RCC 7860 (cell line): ENCODE results near the gene CACNA1D.
"Not testable (repeated sequence)": the region's sequence is repeated elsewhere in the genome, so short reads cannot be mapped to it uniquely, and the experiment has no call there.

Experiments
- DNase-seq: peaks from one replicate; pipeline ENCODE4 v3.0.0-alpha.2; 2015; ENCODE audit warnings: low spot score
- FAIRE-seq: peaks from 2 replicates; lab custom pipeline; 2012; peaks lifted over from hg19 to GRCh38; lab: Jason Lieb, UNC

Gene CACNA1D

DNA sequence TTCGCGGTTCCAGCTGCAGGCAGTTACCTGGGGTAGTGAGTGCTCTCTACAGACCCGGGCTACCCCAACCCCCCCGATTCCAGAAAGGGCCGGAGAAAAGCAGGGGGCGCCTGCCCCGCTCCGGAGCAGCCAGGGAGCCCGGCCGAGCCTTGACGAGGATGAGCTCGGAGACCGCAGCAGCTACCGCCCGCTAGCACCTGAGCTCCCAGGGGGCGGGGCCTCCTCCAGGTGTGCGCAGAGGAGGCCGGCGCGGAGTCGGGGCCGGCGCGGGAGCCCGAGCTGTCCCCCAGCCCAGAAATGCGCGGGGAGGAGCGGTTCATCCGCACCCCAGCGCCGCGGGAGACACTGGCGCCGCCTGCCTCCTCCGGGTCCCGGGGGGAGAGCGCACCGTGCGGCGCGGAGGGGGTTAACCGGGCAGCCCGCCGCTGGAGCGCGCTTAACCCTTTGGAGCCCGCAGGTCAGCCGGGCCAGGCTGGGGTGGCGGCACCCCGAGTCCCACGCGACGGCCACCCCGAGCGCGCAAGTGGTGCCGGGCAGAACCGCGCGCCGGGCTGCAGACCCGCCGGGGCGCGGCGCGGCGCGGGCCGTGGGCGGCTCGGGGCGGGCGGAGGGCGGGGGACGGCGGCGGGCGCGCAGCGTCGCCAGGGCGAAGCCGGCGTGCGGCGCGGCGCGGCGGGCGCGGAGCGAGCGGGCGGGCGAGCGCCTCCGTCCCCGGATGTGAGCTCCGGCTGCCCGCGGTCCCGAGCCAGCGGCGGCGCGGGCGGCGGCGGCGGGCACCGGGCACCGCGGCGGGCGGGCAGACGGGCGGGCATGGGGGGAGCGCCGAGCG is at the start of gene CACNA1D:
TSS of gene CACNA1D (plus strand) at position 649 of the 829 bp plus-strand sequence. CDS start 556 bp downstream, outside the sequence.
- no peak for DNase-seq

DNA sequence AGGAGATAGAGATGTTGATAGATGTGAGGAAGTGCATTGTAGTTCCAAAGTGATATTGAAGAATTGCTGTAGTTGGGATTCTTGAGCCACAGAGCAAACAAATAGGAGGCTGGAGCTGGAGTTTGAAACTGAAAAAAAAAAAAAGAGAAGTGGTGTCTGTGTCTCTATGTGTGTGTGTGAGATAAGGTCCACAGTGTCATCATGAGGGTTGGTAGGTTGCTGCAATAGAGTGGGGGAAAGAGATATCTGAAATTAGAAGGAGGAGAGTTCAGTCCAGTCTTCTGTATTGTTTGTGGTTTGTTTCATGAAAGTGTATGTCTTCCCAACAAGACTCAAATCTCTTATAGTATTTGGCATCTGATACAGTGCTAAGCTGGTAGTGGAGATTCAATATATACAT is 37.3 kb upstream of the CACNA1D start:
- no peak for DNase-seq
- no peak for FAIRE-seq

More for the DNA sequence above, at the start of gene CACNA1D:
- no peak for FAIRE-seq

DNA sequence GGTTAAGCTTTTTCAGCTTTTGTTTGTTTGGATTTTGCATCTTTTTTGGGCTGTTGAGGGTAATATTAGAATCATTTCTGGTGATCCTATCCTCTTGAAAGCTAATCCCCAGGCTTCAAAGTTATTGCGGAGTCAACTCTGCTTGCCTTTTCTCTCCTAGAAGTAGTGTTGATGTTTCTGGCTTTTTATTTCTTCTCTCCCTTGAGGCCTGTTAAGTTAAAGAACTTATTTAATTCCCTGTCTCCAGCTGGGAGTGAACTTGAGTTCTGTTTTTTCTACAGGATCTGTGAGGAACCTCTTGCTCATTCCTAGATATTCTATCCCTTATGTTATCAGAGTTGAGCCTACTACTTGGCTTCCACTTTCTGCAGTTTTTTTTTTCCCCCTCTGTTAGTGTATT is 34.1 kb upstream of the CACNA1D start:
- DNase-seq (no peak), FAIRE-seq (no peak)

DNA sequence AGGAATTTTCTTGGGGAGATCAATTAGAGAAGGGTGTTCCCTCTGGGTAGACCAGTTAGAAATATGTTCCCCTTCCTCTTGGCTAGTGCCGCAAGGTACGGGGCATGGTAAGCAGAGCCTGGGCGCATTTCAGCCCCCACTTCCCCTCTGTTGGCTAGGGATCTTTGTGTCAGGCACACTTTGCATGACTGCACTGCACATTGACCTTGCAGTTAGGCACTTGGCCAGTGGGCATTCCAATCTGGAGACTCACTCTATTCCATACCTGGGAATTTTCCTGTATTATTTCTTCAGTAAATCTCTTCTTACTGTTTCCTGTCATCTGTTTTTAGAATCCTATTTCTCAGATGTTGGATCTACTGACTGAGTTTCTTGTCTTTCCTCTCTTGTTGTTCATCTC is 30.0 kb upstream of the CACNA1D start:
- DNase-seq (peak; percentile 70), FAIRE-seq (peak; percentile 89)

DNA sequence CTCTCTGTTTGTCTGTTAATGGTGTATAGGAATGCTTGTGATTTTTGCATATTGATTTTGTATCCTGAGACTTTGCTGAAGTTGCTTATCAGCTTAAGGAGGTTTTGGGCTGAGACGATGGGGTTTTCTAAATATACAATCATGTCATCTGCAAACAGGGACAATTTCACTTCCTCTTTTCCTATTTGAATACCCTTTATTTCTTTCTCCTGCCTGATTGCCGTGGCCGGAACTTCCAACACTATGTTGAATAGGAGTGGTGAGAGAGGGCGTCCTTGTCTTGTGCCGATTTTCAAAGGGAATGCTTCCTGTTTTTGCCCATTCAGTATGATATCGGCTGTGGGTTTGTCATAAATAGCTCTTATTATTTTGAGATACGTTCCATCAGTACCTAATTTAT is 24.7 kb upstream of the CACNA1D start:
- not testable (repeated sequence) for FAIRE-seq, DNase-seq

DNA sequence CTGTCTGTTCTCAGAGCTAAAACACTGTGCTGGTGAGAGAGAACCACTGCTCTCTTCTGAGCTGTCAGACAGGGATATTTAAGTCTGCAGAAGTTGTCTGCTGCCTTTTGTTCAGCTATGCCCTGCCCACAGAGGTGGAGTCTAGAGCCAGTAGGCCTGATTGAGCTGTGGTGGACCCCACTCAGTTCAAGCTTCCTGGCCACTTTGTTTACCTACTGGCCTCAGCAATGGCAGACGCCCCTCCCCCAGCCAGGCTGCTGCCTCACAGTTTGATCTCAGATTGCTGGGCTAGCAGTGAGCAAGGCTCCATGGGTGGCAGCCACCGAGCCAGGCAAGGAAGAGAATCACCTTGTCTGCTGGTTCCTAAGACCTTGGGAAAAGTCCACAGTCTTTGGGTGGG is 21.0 kb upstream of the CACNA1D start:
- DNase-seq (no peak), FAIRE-seq (no peak)

DNA sequence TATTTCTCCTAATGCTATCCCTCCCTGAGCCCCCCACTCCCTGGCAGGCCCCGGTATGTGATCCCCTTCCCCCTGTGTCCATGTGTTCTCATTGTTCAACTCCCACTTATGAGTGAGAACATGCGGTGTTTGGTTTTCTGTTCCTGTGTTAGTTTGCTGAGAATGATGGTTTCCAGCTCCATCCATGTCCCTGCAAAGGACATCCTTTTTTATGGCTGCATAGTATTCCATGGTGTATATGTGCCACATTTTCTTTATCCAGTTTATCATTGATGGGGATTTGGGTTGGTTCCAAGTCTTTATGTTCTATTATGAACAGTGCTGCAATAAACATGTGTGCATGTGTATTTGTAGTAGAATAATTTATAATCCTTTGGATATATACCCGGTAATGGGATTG is 18.0 kb upstream of the CACNA1D start:
- DNase-seq: not testable (repeated sequence)

DNA sequence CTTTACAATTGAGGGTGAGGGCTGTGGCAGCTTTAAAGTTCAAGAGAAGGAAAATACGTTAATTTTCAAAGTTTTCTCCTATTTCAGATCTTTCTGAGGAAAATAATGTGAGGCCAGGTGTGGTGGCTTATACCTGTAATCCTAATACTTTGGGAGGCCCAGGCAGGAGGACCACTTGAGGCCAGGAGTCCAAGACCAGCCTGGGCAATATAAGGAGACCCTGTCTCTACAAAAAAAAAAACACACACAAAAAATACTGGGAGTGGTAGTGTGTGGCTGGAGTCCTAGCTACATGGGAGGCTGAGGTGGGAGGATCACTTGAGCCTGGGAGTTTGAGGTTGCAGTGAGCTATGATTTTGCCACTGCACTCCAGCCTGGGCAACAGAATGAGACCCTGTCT is 16.7 kb upstream of the CACNA1D start:
- DNase-seq, FAIRE-seq: not testable (repeated sequence)

More for the DNA sequence above, 18.0 kb upstream of the CACNA1D start:
- FAIRE-seq: not testable (repeated sequence)

DNA sequence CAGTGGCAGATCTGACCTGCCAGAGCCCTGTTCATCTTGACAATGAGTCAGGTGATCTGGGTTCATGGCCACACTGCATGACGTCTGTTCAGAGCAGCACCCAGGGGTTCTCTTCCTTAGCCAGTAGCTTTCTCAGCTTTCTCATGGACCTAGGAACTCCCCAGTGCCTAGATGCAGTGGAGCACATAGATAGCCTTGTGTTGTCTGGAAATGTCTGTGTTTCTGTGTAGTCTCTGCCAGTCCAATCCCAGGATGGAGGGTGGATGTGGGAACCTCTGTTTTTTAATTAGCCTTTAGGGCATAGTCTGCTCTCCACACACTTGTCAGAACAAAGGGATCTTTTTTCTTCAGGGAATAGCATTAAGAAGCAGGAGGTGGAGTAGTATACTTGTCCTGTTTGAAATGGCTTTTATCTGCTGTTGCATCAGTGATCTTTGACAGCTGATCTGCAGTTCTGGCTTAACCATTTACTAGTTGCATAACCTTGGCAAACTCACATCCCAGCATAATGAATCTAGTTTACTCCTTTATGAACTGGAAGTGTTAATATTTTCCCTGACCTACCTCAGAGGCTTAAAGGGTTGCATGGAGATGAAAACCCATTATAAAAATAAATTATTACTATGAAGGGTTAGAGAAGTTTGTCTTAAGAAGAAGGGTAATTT is 16.1 kb upstream of the CACNA1D start:
- DNase-seq (no peak), FAIRE-seq (peak; percentile 74)

DNA sequence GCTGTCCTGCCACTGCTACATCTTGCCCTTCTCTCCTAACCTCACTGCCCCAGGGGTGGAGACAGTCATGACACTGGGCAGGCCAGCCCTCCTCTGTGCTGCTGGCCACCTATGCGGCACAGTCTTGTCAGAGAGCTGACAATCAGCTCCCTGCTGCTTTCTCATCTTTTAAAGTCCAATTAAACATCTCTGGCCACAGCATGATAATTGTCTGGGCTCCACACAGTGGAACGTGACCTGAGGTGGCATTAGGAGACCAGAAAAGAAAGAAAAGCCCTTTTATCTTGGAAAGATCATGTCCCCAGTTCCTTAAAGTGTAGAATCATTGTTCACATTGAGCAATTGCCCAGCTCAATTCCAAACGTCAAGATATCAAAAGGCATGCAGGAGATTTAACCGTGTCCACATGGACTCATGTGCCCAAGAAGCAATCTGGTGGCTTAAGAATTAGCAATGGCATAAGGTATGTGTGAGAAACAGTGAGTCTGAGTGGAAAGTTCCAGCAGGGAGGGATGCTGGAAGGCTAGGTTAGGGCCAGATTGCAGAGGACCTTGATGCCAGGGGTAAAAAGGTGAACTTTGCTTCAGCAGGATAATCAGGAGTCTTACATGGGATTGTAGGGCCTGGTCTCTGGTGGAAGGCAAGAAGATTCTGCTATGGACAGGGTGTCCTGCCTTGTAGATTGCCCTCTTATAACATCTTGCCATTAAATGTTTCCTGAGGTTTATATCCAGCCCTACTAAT is 15.3 kb upstream of the CACNA1D start:
- DNase-seq (no peak), FAIRE-seq (no peak)

DNA sequence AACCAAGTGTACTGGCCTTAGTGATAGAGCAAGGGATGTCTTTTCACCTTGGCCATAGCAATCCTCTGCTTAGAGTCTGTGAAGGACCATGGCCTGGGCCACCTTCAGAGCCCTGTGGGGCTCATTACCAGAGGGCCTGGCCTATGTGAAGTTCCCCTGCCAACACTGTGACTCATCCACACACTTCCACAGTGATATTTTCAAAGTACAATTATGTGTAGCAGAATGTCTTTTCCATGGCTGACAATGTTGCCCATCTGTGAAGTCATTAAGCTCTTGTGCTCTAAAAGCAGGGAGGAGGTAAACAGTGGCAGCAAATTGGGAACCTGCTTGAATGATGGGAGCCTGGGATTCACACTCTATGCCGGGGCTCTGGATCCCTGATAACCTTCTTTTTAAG is 12.2 kb upstream of the CACNA1D start:
- no peak for FAIRE-seq

DNA sequence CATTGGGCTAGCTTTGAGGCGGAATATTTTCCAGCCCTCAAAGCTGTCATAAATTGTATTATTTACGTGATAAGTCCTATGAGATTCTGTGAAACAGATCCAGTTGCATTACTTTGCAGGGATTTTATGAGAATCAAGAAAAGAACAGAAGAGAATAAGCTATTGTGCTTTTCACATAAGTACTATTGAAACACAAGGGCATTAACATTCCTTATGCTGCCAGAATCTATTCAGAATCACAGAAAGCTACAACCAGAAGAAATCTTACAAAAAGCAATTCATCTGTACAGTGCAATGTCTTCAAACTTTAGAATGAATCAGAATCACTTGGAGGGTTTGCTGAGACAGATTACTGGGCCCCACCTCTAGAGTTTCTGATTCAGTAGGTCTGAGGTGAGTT is 10.6 kb upstream of the CACNA1D start:
- DNase-seq: no peak

More for the DNA sequence above, 12.2 kb upstream of the CACNA1D start:
- DNase-seq: no peak

DNA sequence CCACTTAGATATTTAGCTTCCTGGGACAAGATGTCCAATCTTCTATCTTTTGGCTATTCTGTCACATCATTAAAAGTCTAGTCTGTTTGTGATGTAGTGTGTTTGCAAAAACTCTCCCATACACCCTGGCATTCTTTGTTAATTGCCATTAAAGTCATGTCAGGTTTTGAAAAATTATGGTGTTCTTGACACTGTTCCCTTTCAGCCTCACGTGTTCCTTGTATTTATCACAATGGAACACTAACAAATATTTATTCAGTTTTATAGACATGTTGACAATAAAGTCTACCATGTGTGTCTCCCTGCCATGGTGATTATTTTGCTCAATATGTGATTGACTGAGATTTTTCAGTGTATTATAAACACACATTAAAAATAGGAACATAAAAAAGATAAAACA is 9.4 kb upstream of the CACNA1D start:
- FAIRE-seq: no peak

More for the DNA sequence above, 10.6 kb upstream of the CACNA1D start:
- FAIRE-seq: no peak

DNA sequence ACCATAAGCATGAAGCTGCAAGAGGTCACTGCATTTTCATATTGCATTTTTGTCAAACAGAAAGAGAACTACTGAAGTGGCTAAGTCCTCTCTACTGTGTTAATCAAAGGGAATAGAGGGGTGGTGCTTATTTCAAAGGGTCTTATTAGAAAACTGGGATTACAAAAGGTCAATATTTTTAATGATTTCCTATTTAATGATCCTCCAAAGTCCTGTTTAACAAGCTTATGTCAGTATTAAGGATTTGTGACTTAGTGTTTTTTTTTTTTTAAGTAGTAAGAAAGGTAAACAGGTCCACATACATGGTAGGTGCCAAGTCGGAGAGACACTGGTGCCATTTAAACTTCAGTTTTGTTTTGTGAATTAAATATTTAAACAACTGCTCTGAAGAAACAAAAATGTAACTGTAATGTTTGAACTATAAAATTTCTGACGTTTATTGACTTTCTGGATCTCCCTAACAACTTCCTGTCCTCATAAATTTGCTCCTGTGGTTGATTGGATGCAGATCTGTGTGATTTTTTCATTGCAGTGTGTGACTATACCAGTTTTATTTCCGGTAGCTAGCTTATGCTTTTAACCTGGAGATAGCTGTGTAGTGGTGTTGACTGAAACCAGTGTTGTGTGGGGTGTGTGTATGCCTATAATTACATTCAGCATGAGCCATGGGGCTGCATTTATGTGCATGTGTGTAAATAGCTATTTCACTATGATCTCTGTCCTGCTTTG is 8.6 kb upstream of the CACNA1D start:
- no peak for FAIRE-seq
- no peak for DNase-seq

More for the DNA sequence above, 9.4 kb upstream of the CACNA1D start:
- no peak for DNase-seq

DNA sequence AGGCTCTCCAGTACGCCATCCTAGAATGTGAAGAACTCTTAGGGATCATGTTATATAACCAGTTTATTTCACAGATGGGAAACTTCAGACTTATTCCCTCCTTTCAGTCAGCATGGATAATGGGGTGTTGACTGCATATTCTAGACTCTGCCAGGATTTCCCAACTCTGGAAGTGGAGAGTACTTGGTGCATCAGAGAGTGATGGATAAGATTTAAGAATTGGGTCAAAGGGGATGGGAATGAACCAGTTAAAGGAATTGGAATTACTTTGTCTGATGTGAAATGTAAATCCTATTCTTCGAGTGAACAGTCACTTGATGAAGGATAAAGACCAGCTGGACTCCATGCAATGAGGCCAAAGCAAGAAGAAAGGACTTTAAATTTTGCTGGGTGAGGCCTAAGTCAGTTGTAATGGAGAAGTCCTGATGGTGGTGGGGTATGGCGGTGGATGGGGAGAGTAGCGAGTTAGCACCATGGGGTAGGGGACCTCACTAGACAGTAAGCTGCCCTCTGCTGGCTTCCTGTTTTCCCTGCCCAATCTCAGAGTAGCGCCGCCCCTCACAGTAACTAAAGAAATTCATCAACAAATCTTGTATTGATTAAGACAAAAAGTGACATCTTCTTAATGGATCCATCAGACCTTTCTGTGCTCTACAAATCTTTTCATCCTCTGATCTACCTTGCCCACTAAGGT is 7.3 kb upstream of the CACNA1D start:
- FAIRE-seq (no peak), DNase-seq (no peak)

DNA sequence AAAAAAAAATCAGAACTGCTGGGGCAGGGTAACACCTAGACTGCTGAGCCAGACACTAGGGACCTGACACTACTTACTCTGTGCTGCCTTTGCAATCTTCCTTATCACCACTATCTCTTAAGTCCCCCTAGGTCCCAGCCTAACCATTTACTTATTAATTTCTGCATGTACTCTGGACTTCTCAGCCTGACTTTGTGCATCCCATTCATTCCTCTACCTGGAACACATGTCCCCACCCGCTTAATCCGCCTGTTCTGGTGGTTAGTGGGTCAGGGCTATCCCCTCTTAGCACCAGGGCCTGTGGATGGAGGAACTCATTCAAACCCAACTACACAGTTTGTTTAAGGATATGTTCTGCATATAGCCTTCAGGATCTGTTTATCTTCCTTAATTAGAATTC is 5.0 kb upstream of the CACNA1D start:
- DNase-seq (no peak), FAIRE-seq (no peak)

DNA sequence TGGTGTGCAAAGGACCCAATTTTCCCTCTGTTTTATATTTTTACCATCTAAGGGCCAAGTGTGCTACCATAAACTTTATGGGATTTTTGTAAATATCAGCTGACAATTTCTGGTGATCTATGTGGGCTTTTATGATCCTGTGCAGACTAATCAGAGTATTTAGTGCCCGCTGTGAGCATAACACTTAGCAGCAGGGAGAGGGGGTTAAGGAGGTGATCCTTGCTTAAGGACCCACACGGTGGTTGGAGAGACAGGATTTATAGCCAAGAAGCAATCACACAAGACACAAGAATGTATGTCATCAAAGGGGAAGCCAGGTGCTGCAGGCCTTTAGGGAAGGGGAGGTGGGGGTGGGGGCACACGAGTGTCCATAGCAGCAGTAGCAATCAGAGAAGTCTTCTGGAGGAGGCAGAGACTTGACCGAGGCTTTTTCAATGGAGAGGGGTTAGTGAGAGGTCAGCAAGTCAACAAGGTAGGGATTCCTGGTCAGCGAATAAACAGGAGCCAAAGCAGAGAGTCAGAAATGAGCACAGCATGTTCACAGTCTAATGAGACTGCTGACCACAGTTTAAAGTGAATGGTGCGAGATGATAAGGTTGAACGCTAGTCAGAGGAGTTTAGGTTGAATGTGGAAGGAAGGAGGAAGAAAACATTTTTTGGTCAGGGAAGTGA is 4.5 kb upstream of the CACNA1D start:
- FAIRE-seq (no peak), DNase-seq (no peak)

DNA sequence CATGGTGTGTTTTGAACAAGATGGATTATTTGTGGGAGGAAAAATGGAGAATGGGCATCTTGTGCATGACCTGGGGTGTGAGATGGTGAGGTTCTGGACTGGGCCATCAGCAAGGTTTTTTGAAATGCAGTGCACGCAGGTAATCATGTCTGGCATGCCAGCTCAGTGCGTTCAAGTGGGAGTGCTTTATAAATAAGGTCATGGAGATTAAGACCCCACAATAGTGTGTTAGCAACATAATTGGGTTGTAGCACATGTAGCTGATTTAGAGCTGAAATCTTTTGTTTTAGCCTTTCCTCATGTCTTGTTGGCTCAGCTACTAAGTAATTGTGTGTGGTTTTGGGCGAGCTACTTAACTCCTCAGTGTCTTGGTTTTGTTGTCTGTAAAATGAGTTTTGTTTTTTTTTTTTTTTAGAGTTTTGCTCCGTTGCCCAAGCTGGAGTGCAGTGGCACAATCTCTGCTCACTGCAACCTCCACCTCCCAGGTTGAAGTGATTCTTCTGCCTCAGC is 3.9 kb upstream of the CACNA1D start:
- FAIRE-seq: no peak

DNA sequence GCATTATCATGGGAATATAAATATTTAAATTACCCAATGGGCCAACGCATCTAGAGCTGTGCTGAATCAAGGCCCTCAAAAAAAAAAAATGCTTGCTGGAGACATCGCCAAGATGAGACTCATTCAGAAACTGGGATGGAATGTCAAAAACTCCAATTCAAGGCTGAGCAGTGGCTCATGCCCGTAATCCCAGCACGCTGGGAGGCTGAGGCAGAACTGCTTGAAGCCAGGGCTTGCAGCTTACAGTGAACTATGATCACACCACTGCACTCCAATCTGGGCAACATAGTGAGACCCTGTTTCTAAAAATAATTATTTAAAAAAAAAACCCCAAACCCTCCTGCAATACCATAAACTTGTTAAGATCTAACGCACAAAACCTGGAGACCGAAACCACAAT is 3.1 kb upstream of the CACNA1D start:
- no peak for FAIRE-seq
- no peak for DNase-seq

More for the DNA sequence above, 3.9 kb upstream of the CACNA1D start:
- no peak for DNase-seq
